Chondrocyte (in vitro differentiated cells): ENCODE measurements around the gene EXOC8. TPM values are rescaled to one million over a fixed set of nuclear protein-coding genes. Genes with fewer than 3 reads are reported as not detected.

Source experiments
- DNase-seq: peaks from one replicate; pipeline ENCODE4 v3.0.0; 2021; ENCODE audit warnings: mixed read lengths, low spot score
- H3K27ac Mint-ChIP-seq: one replicate; pipeline ENCODE4 v1.8.0; 2021; ENCODE audit warnings: mild to moderate bottlenecking, moderate library complexity, mixed read lengths; ENCODE audit not compliant: unreplicated experiment
- H3K27me3 Mint-ChIP-seq: 2 replicates; pipeline ENCODE4 v1.8.0; 2021; ENCODE audit warnings: low read depth, mixed read lengths
- H3K36me3 Mint-ChIP-seq: 2 replicates; pipeline ENCODE4 v1.8.0; 2021; ENCODE audit warnings: low read depth, mixed read lengths
- H3K4me1 Mint-ChIP-seq: 2 replicates; pipeline ENCODE4 v1.8.0; 2021; ENCODE audit warnings: low read depth, mild to moderate bottlenecking, mixed read lengths
- H3K4me3 Mint-ChIP-seq: one replicate; pipeline ENCODE4 v1.8.0; 2021; ENCODE audit warnings: mild to moderate bottlenecking, moderate library complexity, mixed read lengths; ENCODE audit not compliant: unreplicated experiment
- H3K9me3 Mint-ChIP-seq: 2 replicates; pipeline ENCODE4 v1.8.0; 2021; ENCODE audit warnings: low read depth, mixed read lengths
- total RNA-seq: library from RNA; stranded (reverse); gene quantifications from 3 replicates; pipeline ENCODE4 v1.2.1, GENCODE V29; 2021
- TF ChIP-seq, protein P1 (sequence below): fragments of 200-600 bp; sonication (generic); IDR thresholded peaks from 2 replicates; pipeline ENCODE4 v1.5.0; 2021; ENCODE audit warnings: antibody characterized with exemption, mild to moderate bottlenecking, moderate library complexity

The EXOC8 gene
- total RNA-seq, 1 donor from 2014 or later: 13.8 TPM

DNA sequence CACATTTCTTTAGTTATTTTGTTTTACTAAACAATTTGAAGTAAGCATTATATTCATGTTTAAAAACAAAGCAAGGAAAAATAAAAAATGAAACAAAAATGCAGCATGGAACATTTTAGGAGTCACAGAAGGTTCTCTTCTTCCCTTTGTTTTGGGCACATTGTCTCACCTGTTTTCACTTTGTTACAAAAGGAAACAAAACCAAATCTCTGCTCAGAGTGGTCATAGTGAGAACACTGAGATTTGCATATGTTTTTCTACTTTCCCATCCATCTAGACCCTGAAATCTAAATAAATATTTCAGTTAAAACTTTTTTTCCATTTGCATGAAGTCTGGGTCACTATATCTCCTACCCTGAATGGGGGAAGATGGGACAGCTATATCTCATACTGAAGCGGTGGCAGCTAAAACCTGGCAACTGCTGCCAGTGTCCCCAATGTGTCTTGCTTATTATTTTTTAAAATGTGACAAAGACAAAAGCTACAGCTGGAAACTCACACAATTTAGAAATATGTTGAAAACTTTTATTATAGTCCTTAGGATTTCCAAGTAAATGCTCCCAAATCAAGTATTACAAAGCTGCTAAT is 3.5 kb downstream of the EXOC8 start:
- Mint-ChIP-seq H3K4me3 (peak overlapping the region; percentile 61), H3K27me3 (no peaks in the 10 kb centered on the region), H3K36me3 (peaks cover 6% of the 10 kb centered on the region), H3K9me3 (no peaks in the 10 kb centered on the region), H3K27ac (no peak overlapping the region), H3K4me1 (peaks cover 55% of the 10 kb centered on the region)
- TF ChIP-seq, protein P1, sequence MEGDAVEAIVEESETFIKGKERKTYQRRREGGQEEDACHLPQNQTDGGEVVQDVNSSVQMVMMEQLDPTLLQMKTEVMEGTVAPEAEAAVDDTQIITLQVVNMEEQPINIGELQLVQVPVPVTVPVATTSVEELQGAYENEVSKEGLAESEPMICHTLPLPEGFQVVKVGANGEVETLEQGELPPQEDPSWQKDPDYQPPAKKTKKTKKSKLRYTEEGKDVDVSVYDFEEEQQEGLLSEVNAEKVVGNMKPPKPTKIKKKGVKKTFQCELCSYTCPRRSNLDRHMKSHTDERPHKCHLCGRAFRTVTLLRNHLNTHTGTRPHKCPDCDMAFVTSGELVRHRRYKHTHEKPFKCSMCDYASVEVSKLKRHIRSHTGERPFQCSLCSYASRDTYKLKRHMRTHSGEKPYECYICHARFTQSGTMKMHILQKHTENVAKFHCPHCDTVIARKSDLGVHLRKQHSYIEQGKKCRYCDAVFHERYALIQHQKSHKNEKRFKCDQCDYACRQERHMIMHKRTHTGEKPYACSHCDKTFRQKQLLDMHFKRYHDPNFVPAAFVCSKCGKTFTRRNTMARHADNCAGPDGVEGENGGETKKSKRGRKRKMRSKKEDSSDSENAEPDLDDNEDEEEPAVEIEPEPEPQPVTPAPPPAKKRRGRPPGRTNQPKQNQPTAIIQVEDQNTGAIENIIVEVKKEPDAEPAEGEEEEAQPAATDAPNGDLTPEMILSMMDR: no peak
- no peak for DNase-seq

DNA sequence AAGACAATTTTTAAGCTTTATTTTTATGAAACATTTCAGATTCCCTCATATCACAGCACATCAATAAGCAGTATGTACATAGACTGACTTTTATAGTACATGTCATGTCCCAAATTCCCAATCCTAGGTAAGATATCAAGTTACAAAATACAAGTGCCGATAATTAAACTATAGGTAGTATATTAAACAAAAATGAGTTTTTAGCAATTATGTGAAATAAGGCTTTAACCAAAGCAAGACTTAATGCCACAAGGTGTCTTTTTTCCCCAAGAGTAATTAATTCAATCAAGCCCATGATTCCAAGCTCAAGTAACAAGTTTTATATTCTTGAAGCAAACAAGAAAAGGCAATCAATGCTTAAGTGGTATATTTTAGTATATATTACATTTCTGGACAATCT is 4.9 kb downstream of the EXOC8 start:
- Mint-ChIP-seq H3K27ac (no peak overlapping the region), H3K4me3 (no peak overlapping the region), H3K36me3 (peaks cover 6% of the 10 kb centered on the region), H3K27me3 (no peaks in the 10 kb centered on the region), H3K4me1 (peaks cover 48% of the 10 kb centered on the region), H3K9me3 (no peaks in the 10 kb centered on the region)
- no peak for DNase-seq
- TF ChIP-seq, protein P1: no peak

DNA sequence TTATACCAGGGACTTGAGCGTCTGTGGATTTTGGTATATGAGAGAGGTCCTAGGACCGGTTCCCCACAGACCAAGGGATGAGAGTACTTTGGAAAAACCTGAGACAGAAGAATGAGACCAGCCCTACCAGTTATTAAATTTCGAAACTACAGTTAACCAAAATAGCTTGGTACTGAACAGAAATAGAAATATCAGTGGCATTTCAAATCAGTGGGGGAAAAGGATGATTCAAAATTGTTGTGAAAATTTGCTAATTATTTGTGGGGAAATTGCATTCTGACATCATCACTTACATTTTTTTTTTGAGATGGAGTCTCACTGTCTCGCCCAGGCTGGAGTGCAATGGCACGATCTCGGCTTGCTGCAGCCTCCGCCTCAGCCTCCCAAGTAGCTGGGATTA is 8.2 kb downstream of the EXOC8 start:
- no peak overlapping the region for H3K27ac Mint-ChIP-seq
- H3K36me3 Mint-ChIP-seq: peaks cover 3% of the 10 kb centered on the region
- no peak overlapping the region for H3K4me3 Mint-ChIP-seq
- H3K4me1 Mint-ChIP-seq: peaks cover 24% of the 10 kb centered on the region
- TF ChIP-seq, protein P1: no peak
- no peaks in the 10 kb centered on the region for H3K27me3 Mint-ChIP-seq
- no peaks in the 10 kb centered on the region for H3K9me3 Mint-ChIP-seq
- DNase-seq: no peak

DNA sequence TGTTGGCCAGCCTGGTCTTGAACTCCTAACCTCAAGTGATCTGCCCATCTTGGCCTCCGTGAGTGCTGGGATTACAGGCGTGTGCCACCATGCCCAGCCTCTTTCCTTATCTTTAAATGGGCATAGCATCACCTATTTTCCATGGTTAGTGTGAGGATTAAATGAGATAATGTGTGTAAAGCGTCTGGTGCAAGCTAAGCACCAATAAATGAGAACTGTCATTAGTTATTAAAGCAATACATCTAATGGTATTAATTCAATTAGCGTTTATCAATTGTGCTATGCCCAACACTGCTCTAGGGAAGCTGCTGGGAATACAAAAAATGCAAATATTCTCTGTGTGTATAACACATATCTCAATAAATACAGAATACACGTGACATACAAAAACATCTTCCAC is 10.0 kb downstream of the EXOC8 start:
- H3K27ac Mint-ChIP-seq: no peak overlapping the region
- H3K36me3 Mint-ChIP-seq: peaks cover 3% of the 10 kb centered on the region
- H3K9me3 Mint-ChIP-seq: no peaks in the 10 kb centered on the region
- TF ChIP-seq, protein P1: no peak
- H3K27me3 Mint-ChIP-seq: no peaks in the 10 kb centered on the region
- H3K4me3 Mint-ChIP-seq: no peak overlapping the region
- H3K4me1 Mint-ChIP-seq: peaks cover 10% of the 10 kb centered on the region
- no peak for DNase-seq

DNA sequence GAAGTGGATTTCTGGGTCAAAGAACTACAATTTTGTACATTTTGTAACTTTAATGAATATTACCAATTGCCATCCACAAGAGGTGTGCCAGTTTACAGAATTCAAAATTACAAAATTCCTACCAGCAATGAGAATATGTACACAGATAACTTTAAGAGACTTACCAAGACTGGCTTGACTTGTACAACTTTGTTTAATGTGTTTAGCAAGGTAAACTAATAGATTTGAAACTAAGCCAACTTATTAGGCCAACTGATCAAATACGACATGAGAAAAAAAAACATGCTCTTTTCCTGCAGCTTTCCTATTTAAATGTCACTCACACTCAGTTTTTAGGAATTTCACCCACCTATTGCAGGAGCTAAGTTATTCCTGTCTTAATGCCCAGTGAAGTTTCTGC is 11.4 kb downstream of the EXOC8 start:
- Mint-ChIP-seq H3K4me3 (no peak overlapping the region), H3K27ac (no peak overlapping the region), H3K36me3 (peaks cover 1% of the 10 kb centered on the region), H3K4me1 (peaks cover 7% of the 10 kb centered on the region), H3K27me3 (no peaks in the 10 kb centered on the region), H3K9me3 (no peaks in the 10 kb centered on the region)
- no peak for DNase-seq
- TF ChIP-seq, protein P1: no peak
